ENCODE results near the gene ZEB1.

The ZEB1 gene

DNA sequence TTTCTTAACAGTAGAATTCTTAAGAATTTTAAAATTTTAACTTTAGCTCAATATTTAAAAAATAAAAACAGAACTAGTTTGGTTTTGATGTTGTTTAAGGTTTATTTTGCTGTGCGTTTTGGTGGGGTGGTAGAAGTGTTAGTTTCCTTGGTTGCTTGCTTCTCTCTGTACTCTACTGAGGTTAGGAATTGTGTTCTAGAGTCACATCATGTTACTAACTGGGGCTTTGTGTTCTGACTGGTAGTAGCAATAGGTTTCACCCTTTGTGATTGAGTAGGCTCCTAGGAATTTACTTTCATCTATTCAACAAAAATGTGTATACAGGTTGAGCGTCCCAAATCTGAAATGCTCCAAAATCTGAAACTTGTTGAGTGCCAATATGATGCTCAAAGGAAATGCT, 99.5 kb downstream of the ZEB1 start:
- no peak overlapping the region for H3K9ac ChIP-seq (ENCODE audit: low read length)
- no peak overlapping the region for H2AK5ac ChIP-seq (ENCODE audit: low read length)
- H2BK15ac ChIP-seq (replicated peaks; ENCODE audit: low read depth): no peak overlapping the region
- H3K4me2 ChIP-seq (ENCODE audit: low read length): no peak overlapping the region
- no peak overlapping the region for H3K27ac ChIP-seq (ENCODE audit: low read depth, low read length)
- H3K27me3 ChIP-seq (ENCODE audit: insufficient read depth, low read length, poor library complexity): no peaks in the 10 kb centered on the region
- no peaks in the 10 kb centered on the region for H3K79me1 ChIP-seq (ENCODE audit: low read length)
- no peak overlapping the region for H2BK5ac ChIP-seq (ENCODE audit: low read length)
- H3K56ac ChIP-seq (ENCODE audit: low read length): no peak overlapping the region
- H3K4me3 ChIP-seq (ENCODE audit: low read length): no peak overlapping the region
- H3K23ac ChIP-seq (ENCODE audit: low read length): no peak overlapping the region
- no peak overlapping the region for H2BK120ac ChIP-seq (ENCODE audit: low read depth, low read length)
- no peak overlapping the region for H3K18ac ChIP-seq (ENCODE audit: low read length)
- H3K4me1 ChIP-seq (ENCODE audit: control insufficient read depth, low read depth, low read length): no peaks in the 10 kb centered on the region
- WGBS (ENCODE audit: extremely low coverage, insufficient coverage, low lambda C conversion rate): 100% methylated on average over 1 of the region's 2 CpGs
- H3K79me2 ChIP-seq (ENCODE audit: control insufficient read depth, insufficient read depth, low read length): no peaks in the 10 kb centered on the region
- no peak overlapping the region for H3K4ac ChIP-seq (ENCODE audit: low read depth, low read length)
- no peak for DNase-seq
- no peak overlapping the region for H4K8ac ChIP-seq (ENCODE audit: low read depth, low read length)
- H3K36me3 ChIP-seq (ENCODE audit: control insufficient read depth, insufficient read depth, low read length): no peaks in the 10 kb centered on the region
- no peak overlapping the region for H4K5ac ChIP-seq (ENCODE audit: low read length)

- Histone ChIP-seq H4K8ac (ENCODE audit: low read depth, low read length) (no peak overlapping the region), H3K27ac (ENCODE audit: low read depth, low read length) (no peak overlapping the region), H3K4me3 (ENCODE audit: low read length) (no peak overlapping the region), H3K4me1 (ENCODE audit: control insufficient read depth, low read depth, low read length) (no peaks in the 10 kb centered on the region), H3K56ac (ENCODE audit: low read length) (no peak overlapping the region), H3K23ac (ENCODE audit: low read length) (no peak overlapping the region), H2BK5ac (ENCODE audit: low read length) (no peak overlapping the region), H4K5ac (ENCODE audit: low read length) (no peak overlapping the region), H2AK5ac (ENCODE audit: low read length) (no peak overlapping the region), H3K18ac (ENCODE audit: low read length) (no peak overlapping the region), H3K4me2 (ENCODE audit: low read length) (no peak overlapping the region), H3K9ac (ENCODE audit: low read length) (no peak overlapping the region), H3K36me3 (ENCODE audit: control insufficient read depth, insufficient read depth, low read length) (no peaks in the 10 kb centered on the region), H2BK15ac (replicated peaks; ENCODE audit: low read depth) (no peak overlapping the region), H3K79me2 (ENCODE audit: control insufficient read depth, insufficient read depth, low read length) (no peaks in the 10 kb centered on the region), H3K79me1 (ENCODE audit: low read length) (no peaks in the 10 kb centered on the region), H3K27me3 (ENCODE audit: insufficient read depth, low read length, poor library complexity) (no peaks in the 10 kb centered on the region), H2BK120ac (ENCODE audit: low read depth, low read length) (no peak overlapping the region), H3K4ac (ENCODE audit: low read depth, low read length) (no peak overlapping the region)
- DNase-seq: no peak
- WGBS (ENCODE audit: extremely low coverage, insufficient coverage, low lambda C conversion rate): no CpG with 5 or more reads among the region's 4 CpGs
Measured at GRCh38 chr10:31419394-31420063, 100.5 kb downstream of the ZEB1 start.

GRCh38 chr10:31421322-31421721, 102.3 kb downstream of the ZEB1 start:
- Histone ChIP-seq H3K27ac (ENCODE audit: low read depth, low read length) (no peak overlapping the region), H3K4me1 (ENCODE audit: control insufficient read depth, low read depth, low read length) (no peaks in the 10 kb centered on the region), H4K8ac (ENCODE audit: low read depth, low read length) (no peak overlapping the region), H2BK120ac (ENCODE audit: low read depth, low read length) (no peak overlapping the region), H3K9ac (ENCODE audit: low read length) (no peak overlapping the region), H3K79me1 (ENCODE audit: low read length) (no peaks in the 10 kb centered on the region), H3K79me2 (ENCODE audit: control insufficient read depth, insufficient read depth, low read length) (no peaks in the 10 kb centered on the region), H3K27me3 (ENCODE audit: insufficient read depth, low read length, poor library complexity) (no peaks in the 10 kb centered on the region), H3K4me2 (ENCODE audit: low read length) (no peak overlapping the region), H2BK5ac (ENCODE audit: low read length) (no peak overlapping the region), H2AK5ac (ENCODE audit: low read length) (no peak overlapping the region), H3K36me3 (ENCODE audit: control insufficient read depth, insufficient read depth, low read length) (no peaks in the 10 kb centered on the region), H3K18ac (ENCODE audit: low read length) (no peak overlapping the region), H3K23ac (ENCODE audit: low read length) (no peak overlapping the region), H2BK15ac (replicated peaks; ENCODE audit: low read depth) (no peak overlapping the region), H3K4me3 (ENCODE audit: low read length) (no peak overlapping the region), H4K5ac (ENCODE audit: low read length) (no peak overlapping the region), H3K4ac (ENCODE audit: low read depth, low read length) (no peak overlapping the region), H3K56ac (ENCODE audit: low read length) (no peak overlapping the region)
- no peak for DNase-seq
- WGBS (ENCODE audit: extremely low coverage, insufficient coverage, low lambda C conversion rate): no CpG with 5 or more reads among the region's 1 CpG

- no peak overlapping the region for H3K18ac ChIP-seq (ENCODE audit: low read length)
- H3K9ac ChIP-seq (ENCODE audit: low read length): no peak overlapping the region
- no CpG with 5 or more reads among the region's 2 CpGs for WGBS (ENCODE audit: extremely low coverage, insufficient coverage, low lambda C conversion rate)
Measured at GRCh38 chr10:31422634-31423033, 103.6 kb downstream of the ZEB1 start.

GRCh38 chr10:31424473-31424872, 105.5 kb downstream of the ZEB1 start:
- H3K23ac ChIP-seq (ENCODE audit: low read length): no peak overlapping the region
- no peak overlapping the region for H3K9ac ChIP-seq (ENCODE audit: low read length)
- no peaks in the 10 kb centered on the region for H3K27me3 ChIP-seq (ENCODE audit: insufficient read depth, low read length, poor library complexity)
- no peak overlapping the region for H3K4ac ChIP-seq (ENCODE audit: low read depth, low read length)
- H3K4me1 ChIP-seq (ENCODE audit: control insufficient read depth, low read depth, low read length): no peaks in the 10 kb centered on the region
- no peak overlapping the region for H3K56ac ChIP-seq (ENCODE audit: low read length)
- H3K27ac ChIP-seq (ENCODE audit: low read depth, low read length): no peak overlapping the region
- H3K36me3 ChIP-seq (ENCODE audit: control insufficient read depth, insufficient read depth, low read length): no peaks in the 10 kb centered on the region
- WGBS (ENCODE audit: extremely low coverage, insufficient coverage, low lambda C conversion rate): no CpG with 5 or more reads among the region's 1 CpG
- H4K5ac ChIP-seq (ENCODE audit: low read length): no peak overlapping the region
- no peak overlapping the region for H3K4me2 ChIP-seq (ENCODE audit: low read length)
- H3K4me3 ChIP-seq (ENCODE audit: low read length): no peak overlapping the region
- H3K18ac ChIP-seq (ENCODE audit: low read length): no peak overlapping the region
- no peaks in the 10 kb centered on the region for H3K79me2 ChIP-seq (ENCODE audit: control insufficient read depth, insufficient read depth, low read length)
- no peak overlapping the region for H2BK15ac ChIP-seq (replicated peaks; ENCODE audit: low read depth)
- no peak for DNase-seq
- H2BK5ac ChIP-seq (ENCODE audit: low read length): no peak overlapping the region
- H3K79me1 ChIP-seq (ENCODE audit: low read length): no peaks in the 10 kb centered on the region
- H4K8ac ChIP-seq (ENCODE audit: low read depth, low read length): no peak overlapping the region
- no peak overlapping the region for H2AK5ac ChIP-seq (ENCODE audit: low read length)
- H2BK120ac ChIP-seq (ENCODE audit: low read depth, low read length): no peak overlapping the region

More at GRCh38 chr10:31422634-31423033, 103.6 kb downstream of the ZEB1 start:
- Histone ChIP-seq H3K27ac (ENCODE audit: low read depth, low read length) (no peak overlapping the region), H3K36me3 (ENCODE audit: control insufficient read depth, insufficient read depth, low read length) (no peaks in the 10 kb centered on the region), H3K4me3 (ENCODE audit: low read length) (no peak overlapping the region), H3K4me1 (ENCODE audit: control insufficient read depth, low read depth, low read length) (no peaks in the 10 kb centered on the region), H2BK120ac (ENCODE audit: low read depth, low read length) (no peak overlapping the region), H2BK5ac (ENCODE audit: low read length) (no peak overlapping the region), H4K5ac (ENCODE audit: low read length) (no peak overlapping the region), H2BK15ac (replicated peaks; ENCODE audit: low read depth) (no peak overlapping the region), H3K56ac (ENCODE audit: low read length) (no peak overlapping the region), H3K79me2 (ENCODE audit: control insufficient read depth, insufficient read depth, low read length) (no peaks in the 10 kb centered on the region), H3K79me1 (ENCODE audit: low read length) (no peaks in the 10 kb centered on the region), H3K4ac (ENCODE audit: low read depth, low read length) (no peak overlapping the region), H3K23ac (ENCODE audit: low read length) (no peak overlapping the region), H2AK5ac (ENCODE audit: low read length) (no peak overlapping the region), H3K4me2 (ENCODE audit: low read length) (no peak overlapping the region), H3K27me3 (ENCODE audit: insufficient read depth, low read length, poor library complexity) (no peaks in the 10 kb centered on the region), H4K8ac (ENCODE audit: low read depth, low read length) (no peak overlapping the region)
- DNase-seq: no peak

DNA sequence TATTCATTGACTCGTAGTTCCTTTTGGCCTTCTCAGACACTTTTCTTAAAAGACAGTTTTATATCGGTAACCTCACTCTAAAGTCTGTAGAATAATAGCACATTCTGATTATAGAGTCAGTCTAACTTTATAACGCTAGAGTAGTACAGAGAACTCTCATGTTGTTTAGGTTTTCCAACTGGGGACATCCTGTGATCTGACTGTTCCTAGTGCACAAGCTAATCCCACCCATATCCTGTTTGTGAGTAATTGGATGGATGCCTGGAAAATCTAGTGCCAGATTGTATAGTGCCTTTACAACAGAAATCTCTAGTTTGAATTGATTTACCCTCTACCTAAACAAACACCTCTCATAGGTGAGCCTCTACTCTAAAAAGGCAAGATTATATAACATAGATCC, 107.4 kb downstream of the ZEB1 start:
- no peak overlapping the region for H4K5ac ChIP-seq (ENCODE audit: low read length)
- no peak overlapping the region for H3K23ac ChIP-seq (ENCODE audit: low read length)
- no peak overlapping the region for H2BK120ac ChIP-seq (ENCODE audit: low read depth, low read length)
- no peak overlapping the region for H3K4me2 ChIP-seq (ENCODE audit: low read length)
- H2BK5ac ChIP-seq (ENCODE audit: low read length): no peak overlapping the region
- no peak overlapping the region for H2BK15ac ChIP-seq (replicated peaks; ENCODE audit: low read depth)
- no peaks in the 10 kb centered on the region for H3K27me3 ChIP-seq (ENCODE audit: insufficient read depth, low read length, poor library complexity)
- no peak overlapping the region for H3K9ac ChIP-seq (ENCODE audit: low read length)
- H3K79me2 ChIP-seq (ENCODE audit: control insufficient read depth, insufficient read depth, low read length): no peaks in the 10 kb centered on the region
- H4K8ac ChIP-seq (ENCODE audit: low read depth, low read length): no peak overlapping the region
- H3K79me1 ChIP-seq (ENCODE audit: low read length): no peaks in the 10 kb centered on the region
- H3K4ac ChIP-seq (ENCODE audit: low read depth, low read length): no peak overlapping the region
- H3K18ac ChIP-seq (ENCODE audit: low read length): no peak overlapping the region
- H3K27ac ChIP-seq (ENCODE audit: low read depth, low read length): no peak overlapping the region
- H2AK5ac ChIP-seq (ENCODE audit: low read length): no peak overlapping the region
- no peaks in the 10 kb centered on the region for H3K36me3 ChIP-seq (ENCODE audit: control insufficient read depth, insufficient read depth, low read length)
- H3K4me3 ChIP-seq (ENCODE audit: low read length): no peak overlapping the region
- no peaks in the 10 kb centered on the region for H3K4me1 ChIP-seq (ENCODE audit: control insufficient read depth, low read depth, low read length)
- WGBS (ENCODE audit: extremely low coverage, insufficient coverage, low lambda C conversion rate): no CpG with 5 or more reads among the region's 3 CpGs
- no peak overlapping the region for H3K56ac ChIP-seq (ENCODE audit: low read length)
- DNase-seq: peak; percentile 1
